Endothelial cell of umbilical vein (primary cell): ENCODE data around the gene TSEN34. TPM values are rescaled to one million over a fixed set of nuclear protein-coding genes. Genes with fewer than 3 reads are reported as not detected.
A peak's percentile ranks its signal among the peaks of the same experiment; 100 is the strongest.

Source experiments
- BruUV-seq: library from RNA; stranded (reverse); fragments of 400-500 nt; replicated peaks from 2 replicates; lab custom pipeline; 2021; lab: Mats Ljungman, UMichigan
- CTCF ChIA-PET: fragments of 300-600, 350-600 bp; sonication (Branson Sonifier 250); formaldehyde crosslinking; loops from one replicate; lab custom pipeline; 2021; ENCODE audit warnings: antibody characterized with exemption, inconsistent platforms; lab: Charles Lee
- POLR2A ChIA-PET: fragments of 300-600, 350-600 bp; sonication (Branson Sonifier 250); formaldehyde crosslinking; loops from one replicate; lab custom pipeline; 2021; ENCODE audit warnings: antibody characterized with exemption, inconsistent platforms; lab: Charles Lee
- DNase-seq: peaks from one replicate; pipeline ENCODE4 v3.0.0-alpha.2; 2011; ENCODE audit warnings: low read depth, low spot score
- FAIRE-seq: peaks from 2 replicates; lab custom pipeline; 2011; peaks lifted over from hg19 to GRCh38; lab: Jason Lieb, UNC
- H2AFZ ChIP-seq: 2 replicates; pipeline ENCODE4 v1.6.0; 2012; ENCODE audit warnings: low read depth, low read length, control low read depth, inconsistent platforms
- H3K27ac ChIP-seq: 2 replicates; pipeline ENCODE4 v1.5.1; 2011; ENCODE audit warnings: low read depth, mild to moderate bottlenecking, control low read depth, low read length, moderate library complexity; ENCODE audit not compliant: insufficient read depth
- H3K27me3 ChIP-seq, 2 experiments: 2 replicates each; pipeline versions ENCODE4 v1.6.0 to v1.6.1; 2011; ENCODE audit warnings: low read length in 2 of 2, mixed read lengths in 1 of 2; ENCODE audit not compliant: control insufficient read depth in 2 of 2, insufficient read depth in 2 of 2
- H3K36me3 ChIP-seq, 2 experiments: 2 replicates in 1 of 2; 3 replicates in 1 of 2; pipeline ENCODE4 v1.5.1; 2011; ENCODE audit warnings: low read length in 2 of 2, mild to moderate bottlenecking in 1 of 2, moderate library complexity in 1 of 2; ENCODE audit not compliant: control insufficient read depth in 2 of 2, insufficient read depth in 2 of 2; ENCODE audit errors: extremely low read depth in 1 of 2
- H3K4me1 ChIP-seq: 3 replicates; pipeline ENCODE4 v1.5.1; 2011; ENCODE audit warnings: mild to moderate bottlenecking, low read length; ENCODE audit not compliant: control insufficient read depth, insufficient read depth; ENCODE audit errors: extremely low read depth
- H3K4me2 ChIP-seq: 2 replicates; pipeline ENCODE4 v1.6.1; 2011; ENCODE audit warnings: low read length, control low read depth, mixed read lengths; ENCODE audit not compliant: insufficient read depth
- H3K4me3 ChIP-seq, 3 experiments: fragments of 200-600 bp in 1 of 3; sonication (generic), shearing (Covaris generic) in 1 of 3; replicated peaks in 1 of 3; 2 replicates each; pipeline ENCODE4 v1.5.1; 2011 to 2016; ENCODE audit warnings: control low read depth in 3 of 3, low read length in 3 of 3, mild to moderate bottlenecking in 2 of 3, inconsistent platforms in 1 of 3, low read depth in 1 of 3, moderate library complexity in 1 of 3; ENCODE audit not compliant: insufficient read depth in 1 of 3
- H3K79me2 ChIP-seq: 2 replicates; pipeline ENCODE4 v1.6.0; 2012; ENCODE audit warnings: low read length, inconsistent platforms; ENCODE audit not compliant: control insufficient read depth, insufficient read depth
- H3K9ac ChIP-seq: replicated peaks from 2 replicates; pipeline ENCODE3; 2011; ENCODE audit warnings: low read length, control low read depth; ENCODE audit not compliant: insufficient read depth; ENCODE audit errors: extremely low read depth
- H3K9me1 ChIP-seq: replicated peaks from 3 replicates; pipeline ENCODE4 v1.6.0; 2011; ENCODE audit warnings: mild to moderate bottlenecking, low read length; ENCODE audit not compliant: control insufficient read depth, insufficient read depth; ENCODE audit errors: extremely low read depth
- H3K9me3 ChIP-seq: replicated peaks from 2 replicates; pipeline ENCODE4 v1.5.1; 2012; ENCODE audit warnings: low read length, inconsistent platforms; ENCODE audit not compliant: control insufficient read depth, insufficient read depth
- H4K20me1 ChIP-seq: replicated peaks from 2 replicates; pipeline ENCODE3; 2011; ENCODE audit warnings: mild to moderate bottlenecking, low read length; ENCODE audit not compliant: control insufficient read depth, insufficient read depth; ENCODE audit errors: extremely low read depth
- CTCF ChIP-seq, 2 donors: IDR thresholded peaks; 1 replicate in 1 of 2; 2 replicates in 1 of 2; pipeline ENCODE4 v1.5.1; 2011; ENCODE audit warnings: low read length in 2 of 2, mild to moderate bottlenecking in 2 of 2, moderate library complexity in 2 of 2, control low read depth in 1 of 2, inconsistent platforms in 1 of 2, low read depth in 1 of 2; ENCODE audit not compliant: insufficient read depth in 1 of 2; ENCODE audit errors: extremely low read depth in 1 of 2
- MAX ChIP-seq: IDR thresholded peaks from 2 replicates; pipeline ENCODE4 v1.6.1; 2011; ENCODE audit not compliant: insufficient read depth, insufficient read length
- POLR2AphosphoS5 ChIP-seq: IDR thresholded peaks from 2 replicates; pipeline ENCODE4 v1.6.1; 2012; ENCODE audit warnings: low read depth, mild to moderate bottlenecking, control low read depth, low read length, moderate library complexity; ENCODE audit not compliant: insufficient read depth
- dilution Hi-C: fragments of 300-500 bp; cut with MboI; formaldehyde crosslinking; loops from one replicate; pipeline ENCODE4 v1.15.0; 2019; ENCODE audit warnings: low sequenced_read_pairs; ENCODE audit not compliant: extremely low pct_ligation_motif_present
- intact Hi-C: fragments of 100-400 bp; cut with micrococcal nuclease; formaldehyde crosslinking; loops from one replicate; pipeline ENCODE4 v1.10.0; 2022
- polyA plus RNA-seq, 4 experiments: library from polyadenylated mRNA; depleted of rRNA in 3 of 4; stranded (reverse) in 3 of 4; unstranded in 1 of 4; fragments of >200 nt; gene quantifications; 2 replicates each; pipeline versions ENCODE4 v1.2.1 to v1.2.3, GENCODE V29; 2011 to 2012; ENCODE audit warnings: missing spikeins in 1 of 4
- total RNA-seq: library from RNA; stranded (reverse); gene quantifications from 2 replicates; pipeline ENCODE4 v1.2.3, GENCODE V29; 2021

The TSEN34 gene
- total and polyA plus RNA-seq, 2 donors (not counting 3 experiments of a cell fraction or from before 2014, with no cell fraction given), result 40.7 to 81.9 TPM

GRCh38 chr19:54168174-54168917, 22.8 kb upstream of the TSEN34 start:
- POLR2A ChIA-PET, result interaction anchor here (0.6 kb wide), 1 partner anchor 20 kb away, joined by 3 read pairs; no protein-coding TSS in a partner anchor
- no peaks in the 10 kb centered on the region for H3K4me1 ChIP-seq
- H3K9me3 ChIP-seq, result no peaks in the 10 kb centered on the region
- H3K36me3 ChIP-seq, result no peaks in the 10 kb centered on the region
- H3K79me2 ChIP-seq, result no peaks in the 10 kb centered on the region
- CTCF ChIA-PET, result interaction anchor here (0.6 to 1.9 kb wide), 16 partner anchors 13 to 223 kb away, joined by 3 to 25 read pairs (median 4); partner anchors contain the start of genes CNOT3, MBOAT7 and TSEN34
- no peak overlapping the region for H3K4me3 ChIP-seq
- no peak overlapping the region for H3K27ac ChIP-seq
- intact Hi-C loops (loop anchor here (1.0 kb wide), 3 partner anchors 42 to 98 kb away; no protein-coding TSS in a partner anchor), dilution Hi-C loops (no loop called here)
- FAIRE-seq (peak; percentile 92), DNase-seq (peak; percentile 82)
- no peaks in the 10 kb centered on the region for H3K9me1 ChIP-seq
- H3K9ac ChIP-seq, result no peak overlapping the region
- peaks cover 0 to 8% of the 10 kb centered on the region in 2 experiments for H3K27me3 ChIP-seq
- H3K4me2 ChIP-seq, result no peak overlapping the region
- TF ChIP-seq POLR2AphosphoS5, result peak; percentile 29
- TF ChIP-seq MAX, result no peak
- TF ChIP-seq CTCF (IDR thresholded peaks at IDR 0.05; ENCODE audit: extremely low read depth in 1 of 2, insufficient read depth in 1 of 2, low read depth in 1 of 2, low read length in 2 of 2), result peak; percentile 82 to 96
- no peak overlapping the region for H2AFZ ChIP-seq
- no peaks in the 10 kb centered on the region for H4K20me1 ChIP-seq
- no TSS peak for BruUV-seq
